Activated CD4-positive, alpha-beta T cell treated with anti-CD3 and anti-CD28 coated beads, Interleukin-2, amount 10 ng/mL, durations not matched to agents 24 days and 14 days (primary cell): ENCODE data around the gene SGMS2. TPM values are rescaled to one million over a fixed set of nuclear protein-coding genes. Genes with fewer than 3 reads are reported as not detected.

Source experiments
- total RNA-seq: library from RNA; stranded (reverse); gene quantifications from 2 replicates; pipeline ENCODE4 v1.2.3, GENCODE V29; 2022

The SGMS2 gene
- total RNA-seq, 1 donor from 2014 or later: 0.72 TPM

Other genes starting within 250 kb of the SGMS2 start
- gene PAPSS1, start 104.7 kb upstream of the SGMS2 start, total RNA-seq: 31.1 and 31.2 TPM in 2 replicates
- gene CYP2U1, start 106.6 kb downstream of the SGMS2 start, total RNA-seq: 0.90 and 0.96 TPM in 2 replicates
- gene HADH, start 165.0 kb downstream of the SGMS2 start, total RNA-seq: 37.2 and 41.4 TPM in 2 replicates